Natural killer cell treated with Interleukin-12 subunit alpha and Interleukin-12 subunit beta and Interleukin-15 and Interleukin-18, amount 100 ng/mL, for 72 hours (primary cell): ENCODE results near the gene EPB41L1. TPM values are rescaled to one million over a fixed set of nuclear protein-coding genes. Genes with fewer than 3 reads are reported as not detected.
A peak's percentile ranks its signal among the peaks of the same experiment; 100 is the strongest.

ENCODE experiments used
- ATAC-seq, 2 donors: fragments of 150-1000 bp; cut with Tn5 transposase in 1 of 2; sonication (Bioruptor Pico), chemical (Tn5 transposase) in 1 of 2; 2 replicates each; pipeline ENCODE4 v1.10.0; 2021
- DNase-seq: peaks from one replicate; pipeline ENCODE4 v3.0.0; 2022; ENCODE audit warnings: low spot score
- H3K27ac Mint-ChIP-seq, 2 donors: 1 replicate in 1 of 2; 2 replicates in 1 of 2; pipeline ENCODE4 v1.8.0; 2022; ENCODE audit warnings: mixed read lengths in 2 of 2, mild to moderate bottlenecking in 1 of 2, moderate library complexity in 1 of 2
- H3K27me3 Mint-ChIP-seq, 2 donors: 1 replicate in 1 of 2; 2 replicates in 1 of 2; pipeline ENCODE4 v1.8.0; 2022; ENCODE audit warnings: mixed read lengths in 2 of 2
- H3K36me3 Mint-ChIP-seq: one replicate; pipeline ENCODE4 v1.8.0; 2022; ENCODE audit warnings: mixed read lengths
- H3K4me1 Mint-ChIP-seq, 2 donors: 1 replicate in 1 of 2; 2 replicates in 1 of 2; pipeline ENCODE4 v1.8.0; 2022; ENCODE audit warnings: low read depth in 2 of 2, mixed read lengths in 2 of 2, mild to moderate bottlenecking in 1 of 2
- H3K4me3 Mint-ChIP-seq: one replicate; pipeline ENCODE4 v1.8.0; 2022; ENCODE audit warnings: mixed read lengths
- H3K9me3 Mint-ChIP-seq: 2 replicates; pipeline ENCODE4 v1.8.0; 2022; ENCODE audit warnings: mixed read lengths
- total RNA-seq, 2 donors: library from RNA; stranded (reverse); gene quantifications; one replicate each; pipeline ENCODE4 v1.2.3, GENCODE V29; 2022

The EPB41L1 gene
- total RNA-seq, 2 donors from 2014 or later = 0.21 TPM; not detected in 1

DNA sequence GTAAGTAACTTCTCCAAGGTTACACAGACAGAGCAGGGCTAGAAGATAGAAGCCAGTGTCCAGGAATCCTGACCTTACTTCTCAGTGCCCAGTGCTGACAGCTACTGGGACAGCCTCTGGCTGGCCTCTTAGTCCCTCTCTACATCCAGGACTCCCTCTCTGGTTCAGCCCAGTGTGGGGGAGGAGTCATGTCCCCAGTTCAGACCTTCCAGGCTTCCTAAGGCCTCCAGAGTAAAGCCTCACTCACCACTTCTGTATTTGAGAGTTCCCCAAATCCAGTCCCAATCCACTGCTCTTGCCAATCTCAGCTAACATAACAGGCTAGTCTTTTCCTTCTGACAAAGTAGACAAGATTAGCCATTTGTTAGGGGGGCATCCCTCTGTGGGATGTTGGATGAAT is 36.9 kb upstream of the EPB41L1 start:
- Mint-ChIP-seq H3K27me3 (peaks cover 7 to 9% of the 10 kb centered on the region in 2 donors), H3K9me3 (no peaks in the 10 kb centered on the region), H3K27ac (no peak overlapping the region), H3K36me3 (no peaks in the 10 kb centered on the region), H3K4me3 (no peak overlapping the region), H3K4me1 (no peaks in the 10 kb centered on the region)
- no peak for DNase-seq
- ATAC-seq = no peak

DNA sequence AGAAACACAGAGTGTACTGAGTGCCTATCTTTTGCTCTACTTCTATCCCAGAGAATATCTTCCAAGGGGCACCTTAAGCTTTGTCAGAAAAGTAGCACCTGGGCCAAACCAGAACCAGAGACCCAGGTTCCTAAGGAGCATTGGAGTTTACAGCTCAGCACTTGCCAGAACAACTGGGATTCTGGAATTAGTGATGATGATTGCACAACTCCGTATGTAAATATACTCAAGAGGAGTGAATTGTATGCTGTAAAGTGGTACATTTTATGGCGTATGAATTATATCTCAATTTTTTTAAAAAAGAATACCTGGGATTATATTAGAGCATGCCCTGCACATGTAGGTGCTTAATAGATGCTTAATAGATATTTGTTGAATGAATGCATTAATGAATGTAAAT is 36.2 kb upstream of the EPB41L1 start:
- Mint-ChIP-seq H3K9me3 (no peaks in the 10 kb centered on the region), H3K27me3 (peaks cover 7 to 9% of the 10 kb centered on the region in 2 donors), H3K4me3 (no peak overlapping the region), H3K27ac (no peak overlapping the region), H3K36me3 (no peaks in the 10 kb centered on the region), H3K4me1 (no peaks in the 10 kb centered on the region)
- DNase-seq = no peak
- ATAC-seq = no peak

DNA sequence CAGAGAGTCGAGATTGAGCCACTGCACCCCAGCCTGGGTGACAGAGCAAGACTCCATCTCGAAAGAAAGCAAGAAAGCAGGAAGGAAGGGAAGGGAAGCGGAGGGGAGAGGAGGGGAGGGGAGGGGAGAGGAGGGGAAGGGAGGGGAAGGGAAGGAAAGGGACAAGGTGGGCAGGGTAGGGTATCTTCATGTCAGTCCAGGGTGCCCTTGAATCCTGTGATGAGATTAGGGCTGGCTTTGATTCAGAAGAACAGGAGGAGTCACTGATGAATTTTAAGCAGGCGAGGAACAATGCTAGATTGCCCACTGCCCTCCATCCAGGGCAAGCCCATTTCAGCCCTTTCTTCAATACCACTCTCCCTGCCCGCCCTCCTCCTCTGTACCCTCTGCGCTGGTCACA is 35.0 kb upstream of the EPB41L1 start:
- no peak for ATAC-seq
- H3K27me3 Mint-ChIP-seq = peaks cover 7 to 11% of the 10 kb centered on the region in 2 donors

DNA sequence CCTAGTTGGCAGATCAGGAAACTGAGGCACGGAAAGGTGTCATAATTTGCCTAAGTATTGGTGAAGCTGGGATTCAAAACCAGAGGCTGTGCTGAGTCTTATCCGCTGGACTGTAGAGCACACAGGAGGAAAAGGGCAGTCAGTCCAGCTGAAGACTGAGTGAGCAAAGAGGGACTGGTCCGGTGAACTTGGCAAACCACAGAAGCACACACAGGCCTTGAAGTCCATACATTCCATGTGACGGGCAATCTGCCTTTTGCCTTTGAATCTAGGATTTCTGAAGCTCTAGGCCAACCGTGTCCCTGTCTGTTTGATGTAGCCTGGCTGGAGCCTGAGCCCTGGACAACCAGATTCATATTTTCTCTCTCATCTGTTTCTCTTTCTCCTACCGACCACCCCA is 34.3 kb upstream of the EPB41L1 start:
- DNase-seq (no peak), ATAC-seq (no peak)
- Mint-ChIP-seq H3K36me3 (no peaks in the 10 kb centered on the region), H3K9me3 (no peaks in the 10 kb centered on the region), H3K4me3 (no peak overlapping the region), H3K4me1 (no peaks in the 10 kb centered on the region), H3K27ac (no peak overlapping the region), H3K27me3 (peaks cover 7 to 12% of the 10 kb centered on the region in 2 donors)

More for the DNA sequence above, 35.0 kb upstream of the EPB41L1 start:
- no peaks in the 10 kb centered on the region for H3K4me1 Mint-ChIP-seq
- DNase-seq = no peak
- H3K36me3 Mint-ChIP-seq = no peaks in the 10 kb centered on the region
- no peaks in the 10 kb centered on the region for H3K9me3 Mint-ChIP-seq
- no peak overlapping the region for H3K4me3 Mint-ChIP-seq
- no peak overlapping the region for H3K27ac Mint-ChIP-seq

DNA sequence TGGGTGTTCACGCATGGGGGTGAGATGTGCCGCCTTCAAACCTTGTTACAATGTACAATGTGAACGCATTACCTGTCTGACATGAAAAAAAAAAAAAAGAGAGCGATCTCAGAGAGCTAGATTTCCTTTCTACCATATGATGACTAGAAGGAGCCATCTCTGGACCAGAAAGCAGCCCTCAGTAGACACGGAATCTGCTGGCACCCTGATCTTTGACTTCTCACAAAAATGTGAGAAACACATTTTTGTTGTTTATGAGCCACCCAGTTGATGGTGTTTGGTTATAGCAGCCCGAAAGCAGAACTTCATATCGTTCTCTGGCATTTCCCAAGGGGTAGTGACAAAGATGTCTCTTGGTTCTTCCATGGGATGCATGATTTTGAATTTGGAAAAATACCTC is 33.5 kb upstream of the EPB41L1 start:
- Mint-ChIP-seq H3K9me3 (no peaks in the 10 kb centered on the region), H3K4me1 (no peaks in the 10 kb centered on the region), H3K4me3 (no peak overlapping the region), H3K36me3 (no peaks in the 10 kb centered on the region), H3K27ac (no peak overlapping the region), H3K27me3 (peaks cover 3 to 14% of the 10 kb centered on the region in 2 donors)
- DNase-seq (no peak), ATAC-seq (no peak)

DNA sequence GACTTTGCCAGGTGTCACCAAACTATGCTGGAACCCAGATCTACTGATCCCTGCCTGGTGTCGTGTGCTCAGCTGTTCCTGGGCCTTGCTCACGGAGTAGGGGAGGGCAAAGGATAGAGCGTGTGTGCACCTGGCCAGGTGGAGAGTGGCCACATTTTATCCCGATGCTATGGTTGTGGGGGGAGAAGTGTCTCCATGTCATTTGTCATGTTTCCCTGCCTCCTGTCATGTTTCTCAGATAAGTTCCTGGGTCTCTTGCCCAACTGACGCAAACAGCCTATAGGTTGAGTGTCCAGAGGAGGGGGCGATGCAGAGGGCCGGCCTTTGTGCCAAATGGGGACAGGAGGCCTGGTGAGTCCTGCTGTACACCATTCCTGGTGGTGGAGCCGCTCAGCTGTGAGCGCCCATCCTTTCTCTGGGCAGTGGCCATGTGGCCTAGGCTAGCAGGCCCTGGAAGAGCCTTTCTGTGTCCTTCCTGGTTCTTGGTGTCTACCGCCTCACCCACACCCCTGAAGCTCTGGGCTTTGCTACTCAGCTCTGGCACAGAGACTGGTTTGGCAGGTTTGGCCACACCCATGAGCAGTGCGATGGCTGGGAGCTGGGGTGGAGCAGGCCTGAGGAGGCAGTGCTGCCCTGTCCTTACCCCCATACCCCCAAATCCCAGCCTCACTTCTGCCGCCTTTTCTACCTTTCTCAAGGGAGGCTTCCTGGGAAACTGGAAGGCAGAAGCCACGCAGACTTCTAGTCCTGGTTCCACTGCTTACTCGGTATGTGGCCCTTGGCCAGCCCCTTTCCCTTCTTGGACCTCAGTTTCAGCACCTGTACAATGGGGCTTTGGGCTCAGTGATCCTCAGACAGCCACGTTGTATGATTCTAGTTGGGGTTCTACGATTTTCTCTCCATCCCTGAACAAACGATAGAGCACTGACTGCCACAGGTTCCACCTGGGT is 32.3 kb upstream of the EPB41L1 start:
- peaks cover 0 to 12% of the 10 kb centered on the region in 2 donors for H3K27me3 Mint-ChIP-seq
- DNase-seq (no peak), ATAC-seq (no peak)
- H3K4me1 Mint-ChIP-seq = no peaks in the 10 kb centered on the region
- no peak overlapping the region for H3K4me3 Mint-ChIP-seq
- H3K9me3 Mint-ChIP-seq = no peaks in the 10 kb centered on the region
- no peak overlapping the region for H3K27ac Mint-ChIP-seq
- no peaks in the 10 kb centered on the region for H3K36me3 Mint-ChIP-seq

DNA sequence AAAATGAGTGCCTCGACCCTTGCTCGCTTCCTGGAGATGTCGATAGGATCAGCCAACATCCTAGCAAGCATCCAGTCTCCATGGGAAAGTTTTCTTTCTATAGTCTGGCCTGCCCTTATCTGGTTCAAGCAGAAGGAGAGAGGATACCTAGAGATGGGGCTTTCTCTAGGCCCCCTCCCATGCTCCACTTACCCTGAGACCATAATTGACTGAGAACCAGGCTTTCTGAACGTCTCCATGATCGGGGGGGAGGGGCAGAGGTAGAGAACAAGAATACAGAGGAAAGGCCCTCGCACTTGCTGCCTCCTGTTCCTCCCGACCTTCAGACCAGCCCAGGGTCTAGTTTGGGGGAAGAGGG is 31.6 kb upstream of the EPB41L1 start:
- H3K36me3 Mint-ChIP-seq = no peaks in the 10 kb centered on the region
- no peaks in the 10 kb centered on the region for H3K9me3 Mint-ChIP-seq
- no peak overlapping the region for H3K4me3 Mint-ChIP-seq
- DNase-seq (no peak), ATAC-seq (no peak)
- no peak overlapping the region for H3K27ac Mint-ChIP-seq
- H3K4me1 Mint-ChIP-seq = no peaks in the 10 kb centered on the region
- H3K27me3 Mint-ChIP-seq = peaks cover 0 to 12% of the 10 kb centered on the region in 2 donors

DNA sequence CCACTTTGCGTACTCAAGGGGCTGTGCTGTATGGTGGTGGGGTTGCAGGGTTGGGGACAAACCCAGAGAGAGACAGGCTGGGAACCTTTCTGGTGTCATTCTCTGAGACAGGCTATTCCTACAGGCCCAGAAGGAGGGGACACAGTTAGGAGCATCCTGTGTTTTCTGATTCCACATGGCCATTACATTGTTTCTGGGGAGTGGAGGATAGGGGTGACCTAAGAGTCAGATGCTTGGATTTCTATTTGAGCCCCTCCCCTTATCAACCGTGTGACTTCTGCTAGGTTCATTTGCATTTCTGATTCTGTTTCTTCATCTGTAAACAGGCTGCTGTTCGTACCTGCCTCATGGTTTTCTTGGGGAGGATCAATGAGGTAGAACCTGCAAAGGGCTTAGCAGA is 29.4 kb upstream of the EPB41L1 start:
- Mint-ChIP-seq H3K9me3 (no peaks in the 10 kb centered on the region), H3K4me3 (no peak overlapping the region), H3K4me1 (no peaks in the 10 kb centered on the region), H3K36me3 (no peaks in the 10 kb centered on the region), H3K27me3 (peaks cover 0 to 7% of the 10 kb centered on the region in 2 donors), H3K27ac (no peak overlapping the region)
- ATAC-seq (no peak), DNase-seq (no peak)

DNA sequence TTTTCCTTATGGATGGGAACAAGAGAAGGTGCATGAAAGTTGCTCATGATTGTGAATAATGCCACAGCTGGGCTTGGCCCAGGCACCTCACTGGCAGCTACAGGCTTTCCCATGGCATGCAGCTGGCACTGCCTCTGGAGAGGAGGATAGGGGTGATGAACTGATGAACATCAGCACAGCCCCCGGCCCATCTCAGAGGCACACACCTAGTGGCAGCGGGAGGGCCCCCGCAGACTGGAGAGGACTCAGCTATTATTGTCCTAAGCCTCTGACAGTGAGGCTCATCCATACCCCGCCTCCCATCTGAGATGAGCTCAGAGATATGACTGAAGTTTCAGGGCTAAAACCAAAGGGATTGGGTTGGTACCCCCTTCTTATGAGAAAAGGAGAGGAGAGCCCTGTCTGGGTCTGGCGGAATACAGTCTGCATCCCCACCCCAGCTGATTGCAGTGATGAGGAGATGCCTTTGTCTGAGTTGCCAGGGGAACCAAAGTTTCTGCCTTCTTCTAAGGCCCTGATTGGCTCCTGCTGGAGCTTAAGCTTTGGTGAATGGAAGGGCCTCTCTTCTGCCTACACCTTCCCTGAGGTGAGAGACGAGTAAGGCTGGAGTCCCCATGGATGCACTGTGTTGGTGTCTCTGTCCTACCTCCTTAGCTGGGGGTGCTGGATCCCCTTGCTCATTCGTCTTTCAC is 27.6 kb upstream of the EPB41L1 start:
- DNase-seq (no peak), ATAC-seq (no peak)
- no peaks in the 10 kb centered on the region for H3K4me1 Mint-ChIP-seq
- no peaks in the 10 kb centered on the region for H3K36me3 Mint-ChIP-seq
- H3K4me3 Mint-ChIP-seq = no peak overlapping the region
- H3K27me3 Mint-ChIP-seq = peaks cover 0 to 7% of the 10 kb centered on the region in 2 donors
- no peak overlapping the region for H3K27ac Mint-ChIP-seq
- H3K9me3 Mint-ChIP-seq = no peaks in the 10 kb centered on the region

DNA sequence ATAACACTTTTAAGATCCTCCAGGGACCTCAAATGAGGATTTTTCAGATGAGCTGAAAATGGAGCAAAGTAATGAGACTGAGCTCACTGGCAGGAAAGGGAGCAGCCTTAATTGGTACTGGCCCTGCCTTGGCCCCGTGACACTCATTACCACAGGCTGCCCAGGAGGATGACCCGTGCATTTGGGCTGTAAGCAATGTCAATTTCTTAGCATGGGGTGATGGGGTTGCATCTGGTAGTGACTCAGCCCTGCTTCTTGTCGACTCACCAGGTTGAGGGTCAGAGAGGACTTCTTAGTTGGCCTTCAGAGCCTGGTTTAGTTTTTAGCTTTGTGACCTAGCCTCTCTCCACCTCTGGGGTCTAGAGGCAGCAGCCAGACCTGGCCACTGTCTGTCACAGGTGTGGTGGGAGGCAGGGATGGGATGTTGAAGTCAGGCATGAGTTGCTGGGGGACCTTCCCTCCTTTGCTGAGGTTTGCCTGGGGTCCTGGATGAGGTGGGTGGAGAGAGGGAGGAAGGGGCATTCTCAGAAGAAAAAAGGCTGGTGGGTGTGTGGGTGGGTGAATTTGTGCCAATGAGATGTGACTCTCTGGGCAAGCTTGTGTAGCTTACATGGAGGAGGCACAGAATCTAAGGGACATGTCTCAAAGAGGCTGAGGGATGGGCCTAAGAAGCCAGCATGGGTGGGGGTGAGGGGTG is 25.9 kb upstream of the EPB41L1 start:
- ATAC-seq = peak; percentile 54 to 55
- H3K9me3 Mint-ChIP-seq = no peaks in the 10 kb centered on the region
- DNase-seq = no peak
- H3K27me3 Mint-ChIP-seq = peaks cover 0 to 7% of the 10 kb centered on the region in 2 donors
- no peak overlapping the region for H3K27ac Mint-ChIP-seq
- no peak overlapping the region for H3K4me3 Mint-ChIP-seq
- no peaks in the 10 kb centered on the region for H3K4me1 Mint-ChIP-seq
- H3K36me3 Mint-ChIP-seq = no peaks in the 10 kb centered on the region

DNA sequence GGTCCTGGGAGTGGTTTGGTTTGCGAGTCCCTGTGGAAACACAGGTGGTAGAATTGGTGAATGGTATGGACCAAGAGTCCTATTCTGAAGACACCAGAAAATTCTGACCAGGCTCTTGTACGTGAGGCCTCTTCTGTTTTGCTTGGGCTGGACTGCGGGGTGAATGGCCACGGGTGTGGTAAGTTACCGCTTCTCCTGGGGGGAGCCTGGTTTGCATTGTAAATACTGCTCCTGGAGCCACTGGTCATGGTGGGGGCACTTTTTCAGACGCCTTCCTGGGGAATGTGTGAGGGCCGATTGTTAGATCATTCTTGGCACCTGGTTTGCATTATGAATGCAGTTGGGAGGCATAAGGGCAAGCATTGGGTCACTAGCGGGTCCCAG is 25.4 kb upstream of the EPB41L1 start:
- Mint-ChIP-seq H3K4me1 (no peaks in the 10 kb centered on the region), H3K27ac (no peak overlapping the region), H3K36me3 (no peaks in the 10 kb centered on the region), H3K9me3 (no peaks in the 10 kb centered on the region), H3K4me3 (no peak overlapping the region), H3K27me3 (peaks cover 0 to 7% of the 10 kb centered on the region in 2 donors)
- DNase-seq = no peak
- no peak for ATAC-seq

DNA sequence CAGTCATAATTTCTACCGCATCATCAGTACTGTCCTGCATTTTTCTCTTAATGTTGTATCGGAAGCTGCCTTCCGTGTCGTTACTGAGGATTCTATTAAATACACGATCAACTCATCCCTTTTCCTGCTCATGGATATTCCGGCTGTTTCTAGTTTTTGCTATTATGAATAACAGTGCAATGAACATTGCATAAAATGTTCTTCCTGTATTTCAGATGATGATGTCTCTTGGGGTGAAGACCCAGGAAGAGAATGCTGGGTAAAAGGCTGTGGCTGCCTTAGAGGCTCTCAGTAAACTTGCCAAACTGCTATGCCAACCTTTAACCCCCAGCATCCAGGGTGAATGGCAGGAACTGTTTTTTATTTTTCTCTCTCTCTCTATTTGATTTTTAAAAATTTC is 24.1 kb upstream of the EPB41L1 start:
- no peak overlapping the region for H3K27ac Mint-ChIP-seq
- no peaks in the 10 kb centered on the region for H3K4me1 Mint-ChIP-seq
- no peak overlapping the region for H3K4me3 Mint-ChIP-seq
- ATAC-seq = no peak
- peaks cover 0 to 3% of the 10 kb centered on the region in 2 donors for H3K27me3 Mint-ChIP-seq
- H3K36me3 Mint-ChIP-seq = no peaks in the 10 kb centered on the region
- no peak for DNase-seq
- H3K9me3 Mint-ChIP-seq = no peaks in the 10 kb centered on the region

DNA sequence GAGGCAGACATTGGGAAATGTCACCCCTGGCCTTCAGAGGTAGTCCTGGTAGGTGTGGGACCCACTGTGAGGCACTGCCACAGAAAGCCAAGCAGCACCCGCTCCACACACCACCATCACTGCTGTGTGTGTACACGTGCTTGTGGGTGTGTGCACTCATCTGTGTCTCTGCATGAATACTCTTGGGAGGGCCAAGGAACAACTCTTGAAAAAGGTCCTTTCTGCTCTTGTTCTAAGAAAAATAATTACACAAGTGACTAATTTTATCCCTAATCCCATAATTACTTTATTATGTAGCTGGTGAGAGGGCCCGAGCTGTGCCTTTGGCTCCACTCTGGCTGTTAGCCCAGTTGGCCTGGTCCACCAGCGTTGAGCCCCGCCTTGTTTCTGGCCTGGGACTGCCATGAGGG is 21.7 kb upstream of the EPB41L1 start:
- DNase-seq (no peak), ATAC-seq (no peak)
- Mint-ChIP-seq H3K4me3 (no peak overlapping the region), H3K4me1 (no peaks in the 10 kb centered on the region), H3K9me3 (no peaks in the 10 kb centered on the region), H3K27me3 (no peaks in the 10 kb centered on the region), H3K27ac (no peak overlapping the region), H3K36me3 (no peaks in the 10 kb centered on the region)

DNA sequence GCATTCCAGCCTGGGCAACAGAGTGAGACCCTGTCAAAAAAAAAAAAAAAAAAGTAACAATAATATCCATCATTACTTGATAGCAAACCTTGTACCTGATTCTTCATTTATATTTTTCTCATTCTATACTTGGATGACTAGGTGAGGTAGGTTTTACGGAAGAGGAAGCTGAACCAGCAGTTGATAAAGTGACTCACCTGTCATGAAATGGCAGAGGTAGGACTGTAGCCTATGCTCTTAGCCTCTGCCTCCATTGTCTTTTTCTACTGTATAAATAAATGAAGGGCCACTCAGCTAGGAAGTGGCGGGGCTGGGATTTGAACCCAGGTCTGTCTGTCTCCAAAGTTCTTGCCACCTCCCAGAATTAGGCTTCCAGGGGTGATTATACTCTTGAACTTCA is 20.7 kb upstream of the EPB41L1 start:
- ATAC-seq (no peak), DNase-seq (no peak)
- no peaks in the 10 kb centered on the region for H3K36me3 Mint-ChIP-seq
- no peaks in the 10 kb centered on the region for H3K27me3 Mint-ChIP-seq
- H3K4me1 Mint-ChIP-seq = no peaks in the 10 kb centered on the region
- H3K27ac Mint-ChIP-seq = no peak overlapping the region
- H3K4me3 Mint-ChIP-seq = no peak overlapping the region
- H3K9me3 Mint-ChIP-seq = no peaks in the 10 kb centered on the region
